WTC11 (cell line): ENCODE data around the gene ROBO1. TPM values are rescaled to one million over a fixed set of nuclear protein-coding genes. Genes with fewer than 3 reads are reported as not detected.

Source experiments
- ATAC-seq: fragments of 200-7000 bp; cut with Tn5 transposase; 2 replicates; pipeline ENCODE4 v1.10.0; 2021; ENCODE audit warnings: mild to moderate bottlenecking, moderate library complexity
- CTCF ChIA-PET: fragments of 300-600 bp; sonication (Branson Sonifier 250); formaldehyde crosslinking; loops from one replicate; lab custom pipeline; 2021; ENCODE audit warnings: antibody characterized with exemption; lab: Charles Lee
- POLR2A ChIA-PET: fragments of 350-600 bp; sonication (Branson Sonifier 250); formaldehyde crosslinking; loops from one replicate; lab custom pipeline; 2021; ENCODE audit warnings: antibody characterized with exemption; lab: Charles Lee
- DNase-seq: peaks from one replicate; pipeline ENCODE4 v3.0.0; 2021; ENCODE audit warnings: low spot score
- H3K27ac Mint-ChIP-seq: 2 replicates; pipeline ENCODE4 v1.8.0; 2021; ENCODE audit warnings: mixed read lengths
- H3K27me3 Mint-ChIP-seq: 2 replicates; pipeline ENCODE4 v1.8.0; 2021; ENCODE audit warnings: low read depth, mild to moderate bottlenecking, moderate library complexity, mixed read lengths
- H3K36me3 Mint-ChIP-seq: 2 replicates; pipeline ENCODE4 v1.8.0; 2021; ENCODE audit warnings: mixed read lengths
- H3K4me1 Mint-ChIP-seq: 2 replicates; pipeline ENCODE4 v1.8.0; 2022; ENCODE audit warnings: mixed read lengths
- H3K4me3 Mint-ChIP-seq: 2 replicates; pipeline ENCODE4 v1.8.0; 2021; ENCODE audit warnings: mild to moderate bottlenecking, moderate library complexity, mixed read lengths
- H3K9me3 Mint-ChIP-seq: 2 replicates; pipeline ENCODE4 v1.8.0; 2021; ENCODE audit warnings: mixed read lengths
- EMX1 ChIP-seq: fragments of 250-450 bp; sonication (Bioruptor Pico); IDR thresholded peaks from 2 replicates; pipeline ENCODE4 v1.8.0; 2021; ENCODE audit warnings: mild to moderate bottlenecking
- FOXJ3 ChIP-seq: sonication (generic); formaldehyde crosslinking; IDR thresholded peaks from 2 replicates; pipeline ENCODE4 v1.9.0; 2021; ENCODE audit warnings: missing genetic modification reagents, mild to moderate bottlenecking, borderline replicate concordance
- GTF2I ChIP-seq: fragments of 250-450 bp; sonication (Bioruptor Pico); conservative IDR thresholded peaks from 2 replicates; pipeline ENCODE4 v1.4.0; 2021; ENCODE audit warnings: mild to moderate bottlenecking
- JAZF1 ChIP-seq: fragments of 250-450 bp; sonication (Bioruptor Pico); IDR thresholded peaks from 2 replicates; pipeline ENCODE4 v1.9.0; 2021; ENCODE audit warnings: moderate library complexity, mild to moderate bottlenecking, inconsistent platforms
- OVOL2 ChIP-seq: fragments of 250-450 bp; sonication (Bioruptor Pico); IDR thresholded peaks from 2 replicates; pipeline ENCODE4 v1.9.0; 2021; ENCODE audit warnings: mild to moderate bottlenecking, borderline replicate concordance
- RELA ChIP-seq: sonication (generic); formaldehyde crosslinking; IDR thresholded peaks from 2 replicates; pipeline ENCODE4 v1.8.1; 2022; ENCODE audit warnings: missing genetic modification reagents, mild to moderate bottlenecking, borderline replicate concordance
- TEAD4 ChIP-seq: sonication (generic); formaldehyde crosslinking; IDR thresholded peaks from 2 replicates; pipeline ENCODE4 v1.8.0; 2022; ENCODE audit warnings: mild to moderate bottlenecking, missing genetic modification reagents
- ZNF263 ChIP-seq: sonication (generic); formaldehyde crosslinking; IDR thresholded peaks from 2 replicates; pipeline ENCODE4 v1.8.1; 2022; ENCODE audit warnings: low read depth, mild to moderate bottlenecking, moderate library complexity, missing genetic modification reagents
- ZNF423 ChIP-seq: fragments of 250-450 bp; sonication (Bioruptor Pico); IDR thresholded peaks from 2 replicates; pipeline ENCODE4 v2.1.2; 2022; ENCODE audit warnings: mild to moderate bottlenecking, moderate library complexity
- total RNA-seq: library from RNA; stranded (reverse); gene quantifications from 3 replicates; pipeline ENCODE4 v1.2.3, GENCODE V29; 2021
- TF ChIP-seq, protein P1 (sequence below): fragments of 250-450 bp; sonication (Bioruptor Pico); IDR thresholded peaks from 2 replicates; pipeline ENCODE4 v1.9.0; 2021; ENCODE audit warnings: mild to moderate bottlenecking, borderline replicate concordance
- TF ChIP-seq, protein P2 (sequence below): fragments of 250-450 bp; sonication (Bioruptor Pico); IDR thresholded peaks from 2 replicates; pipeline ENCODE4 v1.9.0; 2021; ENCODE audit warnings: mild to moderate bottlenecking
- TF ChIP-seq, protein P3 (sequence below): sonication (generic); formaldehyde crosslinking; IDR thresholded peaks from 2 replicates; pipeline ENCODE4 v1.8.1; 2023; ENCODE audit warnings: mild to moderate bottlenecking, missing genetic modification reagents
- TF ChIP-seq, protein P4 (sequence below): fragments of 250-450 bp; sonication (Bioruptor Pico); IDR thresholded peaks from 2 replicates; pipeline ENCODE4 v2.1.2; 2022; ENCODE audit warnings: mild to moderate bottlenecking, moderate library complexity
- TF ChIP-seq, protein P5 (sequence below): sonication (generic); formaldehyde crosslinking; IDR thresholded peaks from 2 replicates; pipeline ENCODE4 v1.8.1; 2023; ENCODE audit warnings: mild to moderate bottlenecking, missing genetic modification reagents, borderline replicate concordance
- TF ChIP-seq, protein P6 (sequence below): sonication (generic); formaldehyde crosslinking; IDR thresholded peaks from 2 replicates; pipeline ENCODE4 v1.8.1; 2023; ENCODE audit warnings: mild to moderate bottlenecking, moderate library complexity, missing genetic modification reagents
- TF ChIP-seq, protein P7 (sequence below): sonication (generic); formaldehyde crosslinking; conservative IDR thresholded peaks from 2 replicates; pipeline ENCODE4 v1.8.1; 2022; ENCODE audit warnings: mild to moderate bottlenecking, missing genetic modification reagents

Gene ROBO1
- total RNA-seq, 1 experiment from 2014 or later, result 90.9 TPM

DNA sequence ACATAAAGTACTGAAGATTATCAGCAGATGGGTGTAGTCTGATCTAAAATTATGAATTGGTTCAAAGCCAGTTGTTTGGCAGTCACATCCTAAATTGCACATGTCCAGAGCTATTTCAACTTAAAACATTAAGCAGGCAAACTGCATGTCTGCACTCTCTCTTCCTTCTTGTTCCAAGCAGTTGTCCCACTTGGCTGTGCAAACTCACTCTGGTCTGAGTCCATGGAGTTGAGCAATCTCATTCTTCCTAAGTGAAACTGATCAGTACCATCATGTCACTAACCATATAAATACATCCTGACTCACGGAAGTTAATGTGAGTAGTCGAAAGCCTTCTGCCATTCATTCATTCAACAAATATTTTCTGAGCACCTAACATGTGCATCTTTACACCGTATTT is 353.0 kb downstream of the ROBO1 start (continued):
- TF ChIP-seq TEAD4 (CRISPR knock-in tag) (no peak), ZNF263 (CRISPR knock-in tag) (no peak), OVOL2 (CRISPR knock-in tag) (no peak)
- TF ChIP-seq, protein P1, sequence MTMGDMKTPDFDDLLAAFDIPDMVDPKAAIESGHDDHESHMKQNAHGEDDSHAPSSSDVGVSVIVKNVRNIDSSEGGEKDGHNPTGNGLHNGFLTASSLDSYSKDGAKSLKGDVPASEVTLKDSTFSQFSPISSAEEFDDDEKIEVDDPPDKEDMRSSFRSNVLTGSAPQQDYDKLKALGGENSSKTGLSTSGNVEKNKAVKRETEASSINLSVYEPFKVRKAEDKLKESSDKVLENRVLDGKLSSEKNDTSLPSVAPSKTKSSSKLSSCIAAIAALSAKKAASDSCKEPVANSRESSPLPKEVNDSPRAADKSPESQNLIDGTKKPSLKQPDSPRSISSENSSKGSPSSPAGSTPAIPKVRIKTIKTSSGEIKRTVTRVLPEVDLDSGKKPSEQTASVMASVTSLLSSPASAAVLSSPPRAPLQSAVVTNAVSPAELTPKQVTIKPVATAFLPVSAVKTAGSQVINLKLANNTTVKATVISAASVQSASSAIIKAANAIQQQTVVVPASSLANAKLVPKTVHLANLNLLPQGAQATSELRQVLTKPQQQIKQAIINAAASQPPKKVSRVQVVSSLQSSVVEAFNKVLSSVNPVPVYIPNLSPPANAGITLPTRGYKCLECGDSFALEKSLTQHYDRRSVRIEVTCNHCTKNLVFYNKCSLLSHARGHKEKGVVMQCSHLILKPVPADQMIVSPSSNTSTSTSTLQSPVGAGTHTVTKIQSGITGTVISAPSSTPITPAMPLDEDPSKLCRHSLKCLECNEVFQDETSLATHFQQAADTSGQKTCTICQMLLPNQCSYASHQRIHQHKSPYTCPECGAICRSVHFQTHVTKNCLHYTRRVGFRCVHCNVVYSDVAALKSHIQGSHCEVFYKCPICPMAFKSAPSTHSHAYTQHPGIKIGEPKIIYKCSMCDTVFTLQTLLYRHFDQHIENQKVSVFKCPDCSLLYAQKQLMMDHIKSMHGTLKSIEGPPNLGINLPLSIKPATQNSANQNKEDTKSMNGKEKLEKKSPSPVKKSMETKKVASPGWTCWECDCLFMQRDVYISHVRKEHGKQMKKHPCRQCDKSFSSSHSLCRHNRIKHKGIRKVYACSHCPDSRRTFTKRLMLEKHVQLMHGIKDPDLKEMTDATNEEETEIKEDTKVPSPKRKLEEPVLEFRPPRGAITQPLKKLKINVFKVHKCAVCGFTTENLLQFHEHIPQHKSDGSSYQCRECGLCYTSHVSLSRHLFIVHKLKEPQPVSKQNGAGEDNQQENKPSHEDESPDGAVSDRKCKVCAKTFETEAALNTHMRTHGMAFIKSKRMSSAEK (CRISPR knock-in tag), result no peak
- TF ChIP-seq, all 79 proteins: peak for 0

DNA sequence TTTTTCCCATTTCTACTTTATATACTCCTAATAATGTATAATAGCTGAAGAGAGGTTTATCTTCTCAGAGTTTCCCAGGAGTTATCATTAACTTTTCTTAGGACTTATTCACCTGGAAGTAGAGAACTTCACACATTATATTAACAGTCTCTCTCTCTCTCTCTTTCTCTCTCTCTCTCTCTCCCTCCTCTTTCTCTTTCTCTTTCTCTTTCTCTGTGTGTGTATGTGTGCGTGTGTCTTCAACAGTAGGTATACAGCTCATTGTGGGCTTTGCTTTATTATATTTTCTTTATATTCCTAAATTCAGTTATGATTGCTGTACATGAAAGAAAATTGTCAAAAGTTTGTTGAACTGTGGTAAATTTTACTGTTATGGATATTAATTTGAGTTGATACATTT is 353.8 kb downstream of the ROBO1 start:
- Mint-ChIP-seq H3K4me3 (no peak overlapping the region), H3K36me3 (no peaks in the 10 kb centered on the region), H3K4me1 (no peaks in the 10 kb centered on the region), H3K27ac (no peak overlapping the region), H3K27me3 (no peaks in the 10 kb centered on the region), H3K9me3 (no peaks in the 10 kb centered on the region)
- ChIA-PET CTCF (no interaction called here), POLR2A (no interaction called here)
- no peak for DNase-seq
- ATAC-seq, result no peak
- TF ChIP-seq ZNF423 (no peak), RELA (CRISPR knock-in tag) (no peak), TEAD4 (CRISPR knock-in tag) (no peak), EMX1 (CRISPR knock-in tag) (no peak), FOXJ3 (no peak), JAZF1 (CRISPR knock-in tag) (no peak), GTF2I (CRISPR knock-in tag) (no peak)
- TF ChIP-seq, protein P2, sequence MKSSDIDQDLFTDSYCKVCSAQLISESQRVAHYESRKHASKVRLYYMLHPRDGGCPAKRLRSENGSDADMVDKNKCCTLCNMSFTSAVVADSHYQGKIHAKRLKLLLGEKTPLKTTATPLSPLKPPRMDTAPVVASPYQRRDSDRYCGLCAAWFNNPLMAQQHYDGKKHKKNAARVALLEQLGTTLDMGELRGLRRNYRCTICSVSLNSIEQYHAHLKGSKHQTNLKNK, result no peak
- TF ChIP-seq, protein P3, sequence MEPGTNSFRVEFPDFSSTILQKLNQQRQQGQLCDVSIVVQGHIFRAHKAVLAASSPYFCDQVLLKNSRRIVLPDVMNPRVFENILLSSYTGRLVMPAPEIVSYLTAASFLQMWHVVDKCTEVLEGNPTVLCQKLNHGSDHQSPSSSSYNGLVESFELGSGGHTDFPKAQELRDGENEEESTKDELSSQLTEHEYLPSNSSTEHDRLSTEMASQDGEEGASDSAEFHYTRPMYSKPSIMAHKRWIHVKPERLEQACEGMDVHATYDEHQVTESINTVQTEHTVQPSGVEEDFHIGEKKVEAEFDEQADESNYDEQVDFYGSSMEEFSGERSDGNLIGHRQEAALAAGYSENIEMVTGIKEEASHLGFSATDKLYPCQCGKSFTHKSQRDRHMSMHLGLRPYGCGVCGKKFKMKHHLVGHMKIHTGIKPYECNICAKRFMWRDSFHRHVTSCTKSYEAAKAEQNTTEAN (CRISPR knock-in tag), result no peak
- TF ChIP-seq, protein P4, sequence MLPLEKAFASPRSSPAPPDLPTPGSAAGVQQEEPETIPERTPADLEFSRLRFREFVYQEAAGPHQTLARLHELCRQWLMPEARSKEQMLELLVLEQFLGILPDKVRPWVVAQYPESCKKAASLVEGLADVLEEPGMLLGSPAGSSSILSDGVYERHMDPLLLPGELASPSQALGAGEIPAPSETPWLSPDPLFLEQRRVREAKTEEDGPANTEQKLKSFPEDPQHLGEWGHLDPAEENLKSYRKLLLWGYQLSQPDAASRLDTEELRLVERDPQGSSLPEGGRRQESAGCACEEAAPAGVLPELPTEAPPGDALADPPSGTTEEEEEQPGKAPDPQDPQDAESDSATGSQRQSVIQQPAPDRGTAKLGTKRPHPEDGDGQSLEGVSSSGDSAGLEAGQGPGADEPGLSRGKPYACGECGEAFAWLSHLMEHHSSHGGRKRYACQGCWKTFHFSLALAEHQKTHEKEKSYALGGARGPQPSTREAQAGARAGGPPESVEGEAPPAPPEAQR (CRISPR knock-in tag), result no peak
- TF ChIP-seq, protein P5, sequence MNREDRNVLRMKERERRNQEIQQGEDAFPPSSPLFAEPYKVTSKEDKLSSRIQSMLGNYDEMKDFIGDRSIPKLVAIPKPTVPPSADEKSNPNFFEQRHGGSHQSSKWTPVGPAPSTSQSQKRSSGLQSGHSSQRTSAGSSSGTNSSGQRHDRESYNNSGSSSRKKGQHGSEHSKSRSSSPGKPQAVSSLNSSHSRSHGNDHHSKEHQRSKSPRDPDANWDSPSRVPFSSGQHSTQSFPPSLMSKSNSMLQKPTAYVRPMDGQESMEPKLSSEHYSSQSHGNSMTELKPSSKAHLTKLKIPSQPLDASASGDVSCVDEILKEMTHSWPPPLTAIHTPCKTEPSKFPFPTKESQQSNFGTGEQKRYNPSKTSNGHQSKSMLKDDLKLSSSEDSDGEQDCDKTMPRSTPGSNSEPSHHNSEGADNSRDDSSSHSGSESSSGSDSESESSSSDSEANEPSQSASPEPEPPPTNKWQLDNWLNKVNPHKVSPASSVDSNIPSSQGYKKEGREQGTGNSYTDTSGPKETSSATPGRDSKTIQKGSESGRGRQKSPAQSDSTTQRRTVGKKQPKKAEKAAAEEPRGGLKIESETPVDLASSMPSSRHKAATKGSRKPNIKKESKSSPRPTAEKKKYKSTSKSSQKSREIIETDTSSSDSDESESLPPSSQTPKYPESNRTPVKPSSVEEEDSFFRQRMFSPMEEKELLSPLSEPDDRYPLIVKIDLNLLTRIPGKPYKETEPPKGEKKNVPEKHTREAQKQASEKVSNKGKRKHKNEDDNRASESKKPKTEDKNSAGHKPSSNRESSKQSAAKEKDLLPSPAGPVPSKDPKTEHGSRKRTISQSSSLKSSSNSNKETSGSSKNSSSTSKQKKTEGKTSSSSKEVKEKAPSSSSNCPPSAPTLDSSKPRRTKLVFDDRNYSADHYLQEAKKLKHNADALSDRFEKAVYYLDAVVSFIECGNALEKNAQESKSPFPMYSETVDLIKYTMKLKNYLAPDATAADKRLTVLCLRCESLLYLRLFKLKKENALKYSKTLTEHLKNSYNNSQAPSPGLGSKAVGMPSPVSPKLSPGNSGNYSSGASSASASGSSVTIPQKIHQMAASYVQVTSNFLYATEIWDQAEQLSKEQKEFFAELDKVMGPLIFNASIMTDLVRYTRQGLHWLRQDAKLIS (CRISPR knock-in tag), result no peak
- TF ChIP-seq, protein P1 (CRISPR knock-in tag), result no peak
- TF ChIP-seq, protein P6, sequence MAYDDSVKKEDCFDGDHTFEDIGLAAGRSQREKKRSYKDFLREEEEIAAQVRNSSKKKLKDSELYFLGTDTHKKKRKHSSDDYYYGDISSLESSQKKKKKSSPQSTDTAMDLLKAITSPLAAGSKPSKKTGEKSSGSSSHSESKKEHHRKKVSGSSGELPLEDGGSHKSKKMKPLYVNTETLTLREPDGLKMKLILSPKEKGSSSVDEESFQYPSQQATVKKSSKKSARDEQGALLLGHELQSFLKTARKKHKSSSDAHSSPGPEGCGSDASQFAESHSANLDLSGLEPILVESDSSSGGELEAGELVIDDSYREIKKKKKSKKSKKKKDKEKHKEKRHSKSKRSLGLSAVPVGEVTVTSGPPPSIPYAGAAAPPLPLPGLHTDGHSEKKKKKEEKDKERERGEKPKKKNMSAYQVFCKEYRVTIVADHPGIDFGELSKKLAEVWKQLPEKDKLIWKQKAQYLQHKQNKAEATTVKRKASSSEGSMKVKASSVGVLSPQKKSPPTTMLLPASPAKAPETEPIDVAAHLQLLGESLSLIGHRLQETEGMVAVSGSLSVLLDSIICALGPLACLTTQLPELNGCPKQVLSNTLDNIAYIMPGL (CRISPR knock-in tag), result no peak
- TF ChIP-seq, protein P7, sequence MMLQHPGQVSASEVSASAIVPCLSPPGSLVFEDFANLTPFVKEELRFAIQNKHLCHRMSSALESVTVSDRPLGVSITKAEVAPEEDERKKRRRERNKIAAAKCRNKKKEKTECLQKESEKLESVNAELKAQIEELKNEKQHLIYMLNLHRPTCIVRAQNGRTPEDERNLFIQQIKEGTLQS (CRISPR knock-in tag), result no peak
